OCI-LY1 (cell line): ENCODE measurements around the gene MAP4K4.

ENCODE experiments used
- H2AFZ ChIP-seq: fragments of 200-600 bp; sonication (generic), shearing (Covaris generic); 2 replicates; pipeline ENCODE4 v1.6.0; 2014; ENCODE audit warnings: antibody characterized with exemption, mild to moderate bottlenecking, low read length
- H3F3A ChIP-seq: fragments of 200-600 bp; sonication (generic), shearing (Covaris generic); 2 replicates; pipeline ENCODE4 v1.6.0; 2014; ENCODE audit warnings: mild to moderate bottlenecking, antibody characterized with exemption, low read length, moderate library complexity; ENCODE audit not compliant: insufficient read depth
- H3K27ac ChIP-seq: fragments of 200-600 bp; sonication (generic); 2 replicates; pipeline ENCODE4 v1.5.1; 2014; ENCODE audit warnings: low read length, mixed run types, mild to moderate bottlenecking, low read depth; ENCODE audit not compliant: poor library complexity, severe bottlenecking
- H3K27me3 ChIP-seq: fragments of 200-600 bp; sonication (generic); 2 replicates; pipeline ENCODE4 v1.6.0; 2014; ENCODE audit warnings: antibody characterized with exemption, mild to moderate bottlenecking, low read length, moderate library complexity; ENCODE audit not compliant: insufficient read depth
- H3K36me3 ChIP-seq: fragments of 200-600 bp; sonication (generic); 2 replicates; pipeline ENCODE4 v1.6.1; 2014; ENCODE audit warnings: mild to moderate bottlenecking, antibody characterized with exemption, low read length, moderate library complexity, mixed read lengths; ENCODE audit not compliant: insufficient read depth
- H3K4me1 ChIP-seq: fragments of 200-600 bp; sonication (generic); 2 replicates; pipeline ENCODE4 v1.5.1; 2014; ENCODE audit warnings: mild to moderate bottlenecking, low read length, moderate library complexity; ENCODE audit not compliant: insufficient read depth, severe bottlenecking
- H3K4me2 ChIP-seq: fragments of 200-600 bp; sonication (generic), shearing (Covaris generic); 2 replicates; pipeline ENCODE4 v1.6.1; 2014; ENCODE audit warnings: low read length
- H3K4me3 ChIP-seq: fragments of 200-600 bp; sonication (generic); 2 replicates; pipeline ENCODE4 v1.5.1; 2014; ENCODE audit warnings: low read length, low read depth, mild to moderate bottlenecking, mixed read lengths; ENCODE audit not compliant: poor library complexity, severe bottlenecking
- H3K79me2 ChIP-seq: fragments of 200-600 bp; shearing (Covaris generic); 2 replicates; pipeline ENCODE4 v1.6.1; 2016; ENCODE audit warnings: mixed run types, low read length, mixed read lengths; ENCODE audit not compliant: insufficient read depth
- H3K9ac ChIP-seq: fragments of 200-600 bp; sonication (generic), shearing (Covaris generic); 2 replicates; pipeline ENCODE4 v1.6.1; 2014; ENCODE audit warnings: mild to moderate bottlenecking, low read length, mixed read lengths
- H3K9me2 ChIP-seq: fragments of 200-600 bp; sonication (generic), shearing (Covaris generic); 2 replicates; pipeline ENCODE4 v1.6.1; 2014; ENCODE audit warnings: low read depth, mild to moderate bottlenecking, low read length, mixed read lengths
- H3K9me3 ChIP-seq: fragments of 200-600 bp; shearing (Covaris generic); 2 replicates; pipeline ENCODE4 v1.6.1; 2014; ENCODE audit warnings: low read length, mixed read lengths
- H4K20me1 ChIP-seq: fragments of 200-600 bp; sonication (generic), shearing (Covaris generic); 2 replicates; pipeline ENCODE4 v1.6.0; 2016; ENCODE audit warnings: mild to moderate bottlenecking, low read length; ENCODE audit not compliant: insufficient read depth
- EZH2 ChIP-seq: fragments of 200-600 bp; sonication (generic), shearing (Covaris generic); IDR thresholded peaks from 2 replicates; pipeline ENCODE4 v1.8.0; 2017; ENCODE audit warnings: borderline replicate concordance, mixed run types, mild to moderate bottlenecking, antibody characterized with exemption, low read length, moderate library complexity, mixed read lengths
- TF ChIP-seq, protein P1 (sequence below): fragments of 200-600 bp; sonication (generic), shearing (Covaris generic); IDR thresholded peaks from 2 replicates; pipeline ENCODE4 v1.5.1; 2017; ENCODE audit warnings: mild to moderate bottlenecking, antibody characterized with exemption, low read length, moderate library complexity, mixed read lengths

MAP4K4 gene

DNA sequence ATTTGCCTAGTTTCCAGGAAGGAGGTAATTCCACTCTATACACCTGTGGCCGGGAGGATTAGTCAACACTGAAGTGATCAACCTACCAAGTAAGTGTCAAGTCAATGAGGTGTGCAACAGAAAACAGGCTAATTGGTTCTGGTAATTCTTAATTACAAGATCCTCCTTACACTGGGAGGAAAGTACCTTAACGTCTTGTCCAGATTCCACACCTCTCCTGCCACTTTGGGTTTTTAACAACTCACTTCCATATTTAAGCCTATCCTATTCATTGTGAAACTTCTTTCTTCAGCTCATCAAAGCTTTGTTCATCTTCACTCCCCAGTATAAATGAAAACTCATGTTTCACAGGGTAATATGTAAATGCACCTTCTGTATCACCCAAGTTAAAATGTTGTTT, 22.0 kb upstream of the MAP4K4 start:
- Histone ChIP-seq H3K36me3 (no peaks in the 10 kb centered on the region; the same call in 1 of the 2 replicates), H3K4me3 (no peak overlapping the region), H3K27me3 (no peaks in the 10 kb centered on the region), H3K9me3 (no peaks in the 10 kb centered on the region; the same call in 1 of the 2 replicates), H3K9ac (no peak overlapping the region), H3K9me2 (no peaks in the 10 kb centered on the region), H3K4me1 (no peaks in the 10 kb centered on the region), H3F3A (no peaks in the 10 kb centered on the region), H3K79me2 (no peaks in the 10 kb centered on the region), H2AFZ (no peak overlapping the region), H3K4me2 (no peak overlapping the region), H3K27ac (no peak overlapping the region), H4K20me1 (no peaks in the 10 kb centered on the region)
- TF ChIP-seq, protein P1, sequence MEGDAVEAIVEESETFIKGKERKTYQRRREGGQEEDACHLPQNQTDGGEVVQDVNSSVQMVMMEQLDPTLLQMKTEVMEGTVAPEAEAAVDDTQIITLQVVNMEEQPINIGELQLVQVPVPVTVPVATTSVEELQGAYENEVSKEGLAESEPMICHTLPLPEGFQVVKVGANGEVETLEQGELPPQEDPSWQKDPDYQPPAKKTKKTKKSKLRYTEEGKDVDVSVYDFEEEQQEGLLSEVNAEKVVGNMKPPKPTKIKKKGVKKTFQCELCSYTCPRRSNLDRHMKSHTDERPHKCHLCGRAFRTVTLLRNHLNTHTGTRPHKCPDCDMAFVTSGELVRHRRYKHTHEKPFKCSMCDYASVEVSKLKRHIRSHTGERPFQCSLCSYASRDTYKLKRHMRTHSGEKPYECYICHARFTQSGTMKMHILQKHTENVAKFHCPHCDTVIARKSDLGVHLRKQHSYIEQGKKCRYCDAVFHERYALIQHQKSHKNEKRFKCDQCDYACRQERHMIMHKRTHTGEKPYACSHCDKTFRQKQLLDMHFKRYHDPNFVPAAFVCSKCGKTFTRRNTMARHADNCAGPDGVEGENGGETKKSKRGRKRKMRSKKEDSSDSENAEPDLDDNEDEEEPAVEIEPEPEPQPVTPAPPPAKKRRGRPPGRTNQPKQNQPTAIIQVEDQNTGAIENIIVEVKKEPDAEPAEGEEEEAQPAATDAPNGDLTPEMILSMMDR = no peak
- no peak for TF ChIP-seq EZH2

- Histone ChIP-seq H3K27ac (no peak overlapping the region), H3K9me2 (no peaks in the 10 kb centered on the region), H3K9ac (no peak overlapping the region), H3K4me3 (no peak overlapping the region), H4K20me1 (no peaks in the 10 kb centered on the region), H3K4me1 (no peaks in the 10 kb centered on the region), H3K4me2 (no peak overlapping the region), H3K27me3 (no peaks in the 10 kb centered on the region; the same call in 1 of the 2 replicates), H3F3A (no peaks in the 10 kb centered on the region), H3K9me3 (no peaks in the 10 kb centered on the region; the same call in 1 of the 2 replicates), H2AFZ (no peak overlapping the region), H3K79me2 (no peaks in the 10 kb centered on the region), H3K36me3 (no peaks in the 10 kb centered on the region; the same call in 1 of the 2 replicates)
- TF ChIP-seq, protein P1 = no peak
- no peak for TF ChIP-seq EZH2
These were observed 20.8 kb upstream of the MAP4K4 start for GRCh38 chr2:101676674-101677073.

GRCh38 chr2:101677658-101678057, 19.8 kb upstream of the MAP4K4 start:
- Histone ChIP-seq H3K9me2 (no peaks in the 10 kb centered on the region), H3K4me2 (no peak overlapping the region), H3K27me3 (no peaks in the 10 kb centered on the region; the same call in 1 of the 2 replicates), H2AFZ (no peak overlapping the region), H3K9me3 (no peaks in the 10 kb centered on the region; the same call in 1 of the 2 replicates), H4K20me1 (no peaks in the 10 kb centered on the region), H3K4me3 (no peak overlapping the region), H3K4me1 (no peaks in the 10 kb centered on the region), H3K9ac (no peak overlapping the region), H3K36me3 (no peaks in the 10 kb centered on the region; the same call in 1 of the 2 replicates), H3K27ac (no peak overlapping the region), H3K79me2 (no peaks in the 10 kb centered on the region), H3F3A (no peaks in the 10 kb centered on the region)
- TF ChIP-seq EZH2 = no peak
- TF ChIP-seq, protein P1 = no peak
